Stimulated activated CD8-positive, alpha-beta memory T cell treated with anti-CD3 and anti-CD28 coated beads, Interleukin-2, amount 100 ng/mL, for 48 hours (primary cell): ENCODE measurements around the gene PFDN6.

ENCODE experiments used
- DNase-seq, 2 donors: peaks; one replicate each; pipeline ENCODE4 v3.0.0-alpha.2; 2020; ENCODE audit warnings: low read depth in 2 of 2

The PFDN6 gene

GRCh38 chr6:33316603-33317418 is 27.4 kb downstream of the PFDN6 start:
- no peak for DNase-seq

- peak in 1 of 2 donors; percentile 64 for DNase-seq
These were observed 27.9 kb downstream of the PFDN6 start for GRCh38 chr6:33317419-33317668.

- DNase-seq, result peak; percentile 94
These were observed 28.4 kb downstream of the PFDN6 start, which contains the start of gene ZBTB22 for GRCh38 chr6:33317669-33318425. Gene ZBTB22 (minus strand): TSS chr6:33317744. CDS start chr6:33316916, 828 bp downstream.

DNA sequence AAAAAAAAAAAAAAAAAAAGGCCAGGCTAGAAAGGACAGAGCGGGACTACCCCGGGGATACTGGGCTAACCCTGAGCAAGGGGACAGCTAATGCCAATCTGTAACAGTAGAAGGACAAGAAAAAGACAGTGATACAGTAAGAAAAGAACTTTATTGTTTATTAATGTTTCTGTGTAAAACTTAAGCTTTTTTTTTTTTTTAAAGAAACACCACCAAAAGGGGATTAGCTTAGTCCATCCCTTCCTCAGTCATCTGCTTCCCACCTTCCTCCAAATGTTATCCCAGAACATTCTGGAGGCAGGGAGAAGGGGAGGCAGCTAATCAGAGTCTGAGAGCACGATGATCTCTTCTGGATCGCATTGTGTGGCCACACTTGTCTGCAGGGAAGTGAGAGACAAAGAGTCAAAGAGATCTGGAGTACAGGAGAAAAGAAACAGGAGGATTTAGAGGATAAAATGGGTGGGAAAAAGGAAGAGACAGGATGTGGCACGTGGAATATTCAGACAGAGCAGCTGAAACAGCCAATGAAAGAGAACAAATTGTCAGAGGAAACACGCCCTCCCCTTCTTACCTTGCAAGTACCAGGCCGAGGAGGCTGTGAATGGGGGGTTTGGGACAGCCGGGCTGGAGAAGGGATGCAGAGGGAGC is 29.1 kb downstream of the PFDN6 start:
- no peak for DNase-seq

GRCh38 chr6:33319939-33320314 is 30.5 kb downstream of the PFDN6 start:
- DNase-seq, result no peak

- no peak for DNase-seq
These were observed 31.1 kb downstream of the PFDN6 start for GRCh38 chr6:33320315-33321181.

GRCh38 chr6:33321227-33321626 is 31.8 kb downstream of the PFDN6 start:
- DNase-seq, result no peak

DNA sequence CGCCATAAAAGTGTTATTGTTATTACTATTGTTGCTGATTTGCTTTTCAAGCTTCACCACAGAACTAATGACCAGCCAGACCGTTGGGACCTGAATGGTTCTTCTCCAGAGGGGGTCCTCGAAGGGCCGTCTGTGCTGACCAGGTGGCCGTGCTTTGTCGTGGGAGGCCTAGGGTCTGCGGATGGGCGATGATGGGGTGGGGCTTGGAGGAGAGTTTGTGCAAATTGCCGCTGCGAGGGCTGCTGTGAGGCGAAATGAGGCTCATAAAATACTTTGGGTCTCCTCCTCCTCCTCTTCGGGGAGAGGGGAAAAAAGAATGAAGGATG is 34.2 kb downstream of the PFDN6 start:
- DNase-seq, result no peak

GRCh38 chr6:33324125-33324524 is 34.7 kb downstream of the PFDN6 start:
- DNase-seq, result no peak

- no peak for DNase-seq
These were observed 39.7 kb downstream of the PFDN6 start for GRCh38 chr6:33329058-33329457.

- DNase-seq, result no peak
These were observed 41.3 kb downstream of the PFDN6 start for GRCh38 chr6:33330736-33331135.

- DNase-seq, result no peak
These were observed 44.3 kb downstream of the PFDN6 start for GRCh38 chr6:33333666-33334065.

DNA sequence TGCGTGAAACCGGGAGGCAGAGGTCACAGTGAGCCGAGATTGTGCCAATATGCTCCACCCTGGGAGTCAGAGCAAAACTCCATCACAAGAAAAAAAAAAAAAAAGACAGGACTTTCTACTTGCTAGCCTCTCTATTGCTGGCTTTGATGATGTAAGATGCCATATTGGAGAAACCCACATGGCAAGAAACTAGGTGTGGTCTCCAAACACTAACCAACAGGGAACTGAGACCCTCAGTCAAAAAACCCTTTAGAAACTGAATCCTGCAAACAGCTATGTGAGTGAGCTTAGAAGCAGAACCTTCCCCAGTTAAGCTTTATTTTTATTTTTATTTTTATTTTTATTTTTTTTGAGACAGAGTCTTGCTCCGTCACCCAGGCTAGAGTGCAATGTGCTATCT is 46.5 kb downstream of the PFDN6 start:
- no peak for DNase-seq

GRCh38 chr6:33336495-33336894 is 47.1 kb downstream of the PFDN6 start:
- DNase-seq, result no peak

GRCh38 chr6:33339193-33339592 is 49.8 kb downstream of the PFDN6 start:
- no peak for DNase-seq
